B cell (primary cell): ENCODE measurements around the gene SHLD1. TPM values are rescaled to one million over a fixed set of nuclear protein-coding genes. Genes with fewer than 3 reads are reported as not detected.

Source experiments
- ATAC-seq: fragments of 200-7000 bp; cut with Tn5 transposase; one replicate; pipeline ENCODE4 v1.10.0; 2021; ENCODE audit warnings: low read depth, mild to moderate bottlenecking, moderate number of reproducible peaks, moderate library complexity
- CTCF ChIA-PET: fragments of 350-600 bp; sonication (Branson Sonifier 250); formaldehyde crosslinking; loops from one replicate; lab custom pipeline; 2021; ENCODE audit warnings: antibody characterized with exemption, inconsistent platforms; lab: Charles Lee
- POLR2A ChIA-PET: fragments of 350-600 bp; sonication (Branson Sonifier 250); formaldehyde crosslinking; loops from one replicate; lab custom pipeline; 2021; ENCODE audit warnings: antibody characterized with exemption; lab: Charles Lee
- DNase-seq: peaks from one replicate; pipeline ENCODE4 v3.0.0; 2013
- H2AFZ ChIP-seq: 2 replicates; pipeline ENCODE4 v1.6.1; 2012; ENCODE audit warnings: mild to moderate bottlenecking, low read depth, low read length; ENCODE audit not compliant: insufficient read depth, poor library complexity, severe bottlenecking
- H3K27ac ChIP-seq, 2 donors: 1 replicate in 1 of 2; 2 replicates in 1 of 2; pipeline ENCODE4 v1.5.1; 2012 to 2013; ENCODE audit warnings: low read length in 2 of 2, mild to moderate bottlenecking in 2 of 2, moderate library complexity in 1 of 2
- H3K27me3 ChIP-seq, 4 experiments: fragments of 200-600 bp in 1 of 4; sonication (generic) in 1 of 4; replicated peaks in 1 of 4; 1 replicate in 2 of 4; 2 replicates in 2 of 4; pipeline versions ENCODE4 v1.6.1 to v1.7.0; 2013 to 2016; ENCODE audit warnings: low read length in 3 of 4, mild to moderate bottlenecking in 2 of 4, mixed read lengths in 1 of 4, moderate library complexity in 1 of 4; ENCODE audit not compliant: insufficient read depth in 4 of 4, control insufficient read depth in 3 of 4; ENCODE audit errors: control extremely low read depth in 1 of 4
- H3K36me3 ChIP-seq, 2 experiments: replicated peaks in 1 of 2; 1 replicate in 1 of 2; 2 replicates in 1 of 2; pipeline versions ENCODE4 v1.6.1 to v1.7.1; 2013; ENCODE audit warnings: low read length in 1 of 2; ENCODE audit not compliant: insufficient read depth in 2 of 2, control insufficient read depth in 1 of 2; ENCODE audit errors: control extremely low read depth in 1 of 2, extremely low read depth in 1 of 2
- H3K4me1 ChIP-seq, 2 donors: fragments of 200-600 bp in 1 of 2; sonication (generic) in 1 of 2; 1 replicate in 1 of 2; 2 replicates in 1 of 2; pipeline versions ENCODE4 v1.5.1 to v1.6.1; 2013 to 2017; ENCODE audit warnings: low read length in 2 of 2; ENCODE audit not compliant: control insufficient read depth in 2 of 2, insufficient read depth in 2 of 2
- H3K4me2 ChIP-seq: replicated peaks from 2 replicates; pipeline ENCODE3; 2012; ENCODE audit warnings: mild to moderate bottlenecking, low read depth, low read length; ENCODE audit not compliant: poor library complexity, severe bottlenecking
- H3K4me3 ChIP-seq, 5 experiments: fragments of 200-600 bp in 1 of 5; sonication (generic) in 1 of 5; 1 replicate in 3 of 5; 2 replicates in 2 of 5; pipeline versions ENCODE4 v1.5.1 to v1.7.0; 2011 to 2016; ENCODE audit warnings: low read length in 4 of 5, mild to moderate bottlenecking in 4 of 5, low read depth in 2 of 5, control low read depth in 1 of 5, moderate library complexity in 1 of 5; ENCODE audit not compliant: insufficient read depth in 1 of 5; ENCODE audit errors: control extremely low read depth in 1 of 5, extremely low read depth in 1 of 5
- H3K79me2 ChIP-seq: fragments of 200-600 bp; sonication (generic); one replicate; pipeline ENCODE4 v1.6.0; 2016; ENCODE audit warnings: low read length; ENCODE audit not compliant: control insufficient read depth, insufficient read depth
- H3K9ac ChIP-seq: fragments of 200-600 bp; sonication (generic); 2 replicates; pipeline ENCODE4 v1.6.1; 2017; ENCODE audit warnings: mild to moderate bottlenecking, low read length, moderate library complexity
- H3K9me3 ChIP-seq, 3 donors: one replicate each; pipeline versions ENCODE4 v1.6.1 to v1.7.1; 2013; ENCODE audit warnings: low read length in 2 of 3; ENCODE audit not compliant: control insufficient read depth in 2 of 3, insufficient read depth in 1 of 3; ENCODE audit errors: control extremely low read depth in 1 of 3
- H4K20me1 ChIP-seq: 2 replicates; pipeline ENCODE4 v1.6.0; 2012; ENCODE audit warnings: mild to moderate bottlenecking, low read length; ENCODE audit not compliant: insufficient read depth, control insufficient read depth, poor library complexity, severe bottlenecking
- H3K27ac Mint-ChIP-seq: one replicate; pipeline ENCODE4 v1.8.0; 2021; ENCODE audit warnings: mixed read lengths
- H3K27me3 Mint-ChIP-seq: one replicate; pipeline ENCODE4 v1.8.0; 2021; ENCODE audit warnings: mixed read lengths
- H3K4me1 Mint-ChIP-seq: one replicate; pipeline ENCODE4 v1.8.0; 2021; ENCODE audit warnings: mixed read lengths
- H3K4me3 Mint-ChIP-seq: one replicate; pipeline ENCODE4 v1.8.0; 2021; ENCODE audit warnings: mixed read lengths
- H3K9me3 Mint-ChIP-seq: one replicate; pipeline ENCODE4 v1.8.0; 2022; ENCODE audit warnings: mixed read lengths; ENCODE audit not compliant: insufficient read depth
- CTCF ChIP-seq: fragments of 200-600 bp; IDR thresholded peaks from one replicate; pipeline ENCODE4 v1.8.0; 2022; ENCODE audit warnings: antibody characterized with exemption, mild to moderate bottlenecking
- EZH2 ChIP-seq: IDR thresholded peaks from 2 replicates; pipeline ENCODE4 v1.6.1; 2012; ENCODE audit warnings: borderline replicate concordance, low read depth, mild to moderate bottlenecking, moderate library complexity, low read length; ENCODE audit not compliant: insufficient read depth, poor library complexity, severe bottlenecking
- WGBS: methylation state at CpG from one replicate; pipeline ENCODE4 v1.1.5; 2013; ENCODE audit warnings: missing lambda C conversion rate; ENCODE audit not compliant: insufficient coverage; 5-methylcytosine and 5-hydroxymethylcytosine counted together
- intact Hi-C: fragments of 100-400 bp; cut with micrococcal nuclease; formaldehyde crosslinking; loops from one replicate; pipeline ENCODE4 v1.10.0; 2022
- polyA plus RNA-seq: library from polyadenylated mRNA; depleted of rRNA; stranded (reverse); fragments of >200 nt; gene quantifications from 2 replicates; pipeline ENCODE4 v1.2.3, GENCODE V29; 2012
- total RNA-seq, 2 donors: library from RNA; stranded (reverse); fragments of 120-200 nt in 1 of 2; gene quantifications; 1 replicate in 1 of 2; 2 replicates in 1 of 2; pipeline versions ENCODE4 v1.2.3 to v1.2.4, GENCODE V29; 2013 to 2022

The SHLD1 gene
- total and polyA plus RNA-seq, 2 donors (not counting 1 experiment from before 2014, with no cell fraction given) = 15.4 to 18.5 TPM

DNA sequence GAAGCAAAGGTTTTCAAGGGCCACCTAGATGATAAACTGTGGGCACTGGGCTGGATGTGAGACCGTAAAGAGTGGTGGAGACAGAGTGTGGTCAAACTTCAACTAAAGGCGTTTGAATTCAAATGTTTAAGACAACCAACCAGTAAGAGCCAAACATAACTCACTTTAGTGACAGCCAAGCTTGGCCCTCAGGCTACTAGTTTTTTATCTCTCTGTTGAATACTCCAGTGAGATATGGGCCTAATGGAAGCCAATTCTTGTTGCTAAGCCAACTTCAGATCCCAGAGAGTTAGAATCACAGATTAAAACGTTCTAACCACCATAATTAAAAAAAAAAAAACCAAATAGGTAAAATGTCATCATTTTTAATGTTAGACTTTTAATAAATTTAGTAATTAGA is 142.9 kb downstream of the SHLD1 start:
- TF ChIP-seq CTCF (no peak), EZH2 (no peak)
- peaks cover 0 to 27% (median 8%) of the 10 kb centered on the region in 4 experiments for H3K27me3 ChIP-seq
- CTCF ChIA-PET = no interaction called here

DNA sequence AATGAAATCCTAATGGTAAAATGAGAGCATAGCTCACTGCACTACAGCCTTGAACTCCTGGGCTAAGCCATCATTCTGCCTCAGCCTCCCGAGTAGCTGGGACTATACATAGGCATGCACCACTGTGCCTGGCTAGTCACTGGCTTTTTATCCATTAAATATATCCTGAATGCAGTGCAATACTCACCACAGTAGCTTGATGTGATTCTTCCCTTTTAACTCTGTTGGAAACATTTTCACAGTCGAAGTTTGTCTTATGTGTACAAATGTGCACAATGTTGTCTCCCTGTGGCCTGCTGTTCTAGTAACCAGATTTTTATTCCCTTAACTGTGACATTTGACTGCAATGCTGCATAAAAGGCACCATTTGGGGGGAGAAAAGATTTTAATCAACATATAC is 143.4 kb downstream of the SHLD1 start:
- intact Hi-C loops = no loop called here
- peaks cover 53% of the 10 kb centered on the region for H3K27me3 Mint-ChIP-seq

More for the DNA sequence above, 142.9 kb downstream of the SHLD1 start:
- POLR2A ChIA-PET = no interaction called here
- no peaks in the 10 kb centered on the region for H3K79me2 ChIP-seq
- H3K4me3 ChIP-seq = no peak overlapping the region
- no peaks in the 10 kb centered on the region for H3K36me3 ChIP-seq
- no CpG with 5 or more reads among the region's 3 CpGs for WGBS
- intact Hi-C loops = no loop called here
- no peaks in the 10 kb centered on the region for H3K4me1 ChIP-seq
- no peak overlapping the region for H2AFZ ChIP-seq
- H3K9me3 Mint-ChIP-seq = no peaks in the 10 kb centered on the region
- H3K4me3 Mint-ChIP-seq = no peak overlapping the region
- H3K27ac Mint-ChIP-seq = no peak overlapping the region
- no peaks in the 10 kb centered on the region for H4K20me1 ChIP-seq
- no peak overlapping the region for H3K27ac ChIP-seq
- no peaks in the 10 kb centered on the region for H3K9me3 ChIP-seq
- no peak overlapping the region for H3K4me2 ChIP-seq
- peaks cover 58% of the 10 kb centered on the region for H3K27me3 Mint-ChIP-seq
- H3K9ac ChIP-seq = no peak overlapping the region
- no peaks in the 10 kb centered on the region for H3K4me1 Mint-ChIP-seq
- no peak for DNase-seq
- ATAC-seq = no peak

More for the DNA sequence above, 143.4 kb downstream of the SHLD1 start:
- no peak overlapping the region for H3K27ac ChIP-seq
- H3K4me3 ChIP-seq = no peak overlapping the region
- H3K4me1 Mint-ChIP-seq = no peaks in the 10 kb centered on the region
- H3K9ac ChIP-seq = no peak overlapping the region
- CTCF ChIA-PET = no interaction called here
- POLR2A ChIA-PET = no interaction called here
- H3K9me3 ChIP-seq = no peaks in the 10 kb centered on the region
- H3K79me2 ChIP-seq = no peaks in the 10 kb centered on the region
- 100% methylated on average over 1 of the region's 2 CpGs for WGBS
- no peak for DNase-seq
- no peak for TF ChIP-seq CTCF
- no peak for TF ChIP-seq EZH2
- H4K20me1 ChIP-seq = no peaks in the 10 kb centered on the region
- H3K4me2 ChIP-seq = no peak overlapping the region
- peaks cover 0 to 27% (median 9%) of the 10 kb centered on the region in 4 experiments for H3K27me3 ChIP-seq
- H2AFZ ChIP-seq = no peak overlapping the region
- no peaks in the 10 kb centered on the region for H3K9me3 Mint-ChIP-seq
- H3K4me1 ChIP-seq = no peaks in the 10 kb centered on the region
- H3K27ac Mint-ChIP-seq = no peak overlapping the region
- ATAC-seq = no peak
- H3K4me3 Mint-ChIP-seq = no peak overlapping the region
- no peaks in the 10 kb centered on the region for H3K36me3 ChIP-seq
